Neuron (in vitro differentiated cells): ENCODE data around the gene ZNF132.
"Not testable (repeated sequence)": the region's sequence is repeated elsewhere in the genome, so short reads cannot be mapped to it uniquely, and the experiment has no call there.

Source experiments
- H2AFZ ChIP-seq: one replicate; pipeline ENCODE4 v1.6.1; 2013; ENCODE audit warnings: low read depth, mild to moderate bottlenecking, inconsistent platforms, low read length, moderate library complexity
- H3K27me3 ChIP-seq: one replicate; pipeline ENCODE4 v1.6.1; 2013; ENCODE audit warnings: low read length; ENCODE audit not compliant: insufficient read depth
- H3K36me3 ChIP-seq: one replicate; pipeline ENCODE4 v1.6.1; 2013; ENCODE audit warnings: low read length; ENCODE audit not compliant: insufficient read depth
- H3K4me1 ChIP-seq: one replicate; pipeline ENCODE4 v1.6.1; 2013; ENCODE audit warnings: low read length; ENCODE audit not compliant: insufficient read depth
- H3K4me3 ChIP-seq: 2 replicates; pipeline ENCODE4 v1.5.1; 2013; ENCODE audit warnings: mild to moderate bottlenecking, low read length, moderate library complexity
- H3K9me3 ChIP-seq: one replicate; pipeline ENCODE4 v1.6.1; 2013; ENCODE audit warnings: low read length

ZNF132 gene

GRCh38 chr19:58474997-58475713 lies 35.2 kb upstream of the ZNF132 start:
- Histone ChIP-seq H3K4me1 (peaks cover 16% of the 10 kb centered on the region), H3K36me3 (peaks cover 38% of the 10 kb centered on the region), H2AFZ (peak overlapping the region; percentile 82), H3K27me3 (no peaks in the 10 kb centered on the region), H3K9me3 (no peaks in the 10 kb centered on the region), H3K4me3 (peak overlapping the region; percentile 76)

DNA sequence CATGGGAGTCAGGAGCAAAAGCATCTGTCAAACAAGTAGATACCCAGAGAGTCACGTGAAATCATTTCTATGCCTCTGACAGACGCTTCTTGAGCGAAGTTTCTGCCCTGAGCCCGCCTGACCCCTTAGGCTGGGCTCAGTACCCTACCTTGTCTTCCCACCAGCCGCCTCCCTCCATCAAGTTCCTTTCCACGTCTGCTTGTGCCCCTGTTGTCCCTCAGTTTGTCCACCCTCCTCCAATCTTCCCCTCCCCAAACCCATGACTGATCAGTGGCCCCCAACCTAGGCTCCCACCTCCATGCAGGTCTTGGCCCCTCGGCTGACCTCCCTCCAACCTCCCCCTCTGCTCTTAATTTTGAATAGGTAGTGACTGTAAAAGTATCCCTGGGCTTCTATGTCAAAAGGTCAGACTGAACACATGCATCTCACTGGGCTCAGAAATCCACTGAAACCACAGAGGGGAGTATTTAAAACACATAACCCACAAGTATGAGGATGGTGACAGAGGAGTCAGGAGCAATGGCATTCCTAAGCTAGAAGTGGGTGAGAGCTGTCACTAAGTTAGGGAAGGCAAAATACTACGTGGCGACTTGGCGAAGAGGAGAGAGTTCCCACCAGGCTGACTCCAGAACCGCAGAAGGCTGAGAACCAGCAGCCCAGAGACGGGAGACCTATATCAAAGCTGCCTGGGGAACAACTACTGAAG lies 34.5 kb upstream of the ZNF132 start:
- no peaks in the 10 kb centered on the region for H3K9me3 ChIP-seq
- no peaks in the 10 kb centered on the region for H3K27me3 ChIP-seq
- no peak overlapping the region for H2AFZ ChIP-seq
- peaks cover 42% of the 10 kb centered on the region for H3K36me3 ChIP-seq
- H3K4me1 ChIP-seq, result peaks cover 16% of the 10 kb centered on the region
- no peak overlapping the region for H3K4me3 ChIP-seq

DNA sequence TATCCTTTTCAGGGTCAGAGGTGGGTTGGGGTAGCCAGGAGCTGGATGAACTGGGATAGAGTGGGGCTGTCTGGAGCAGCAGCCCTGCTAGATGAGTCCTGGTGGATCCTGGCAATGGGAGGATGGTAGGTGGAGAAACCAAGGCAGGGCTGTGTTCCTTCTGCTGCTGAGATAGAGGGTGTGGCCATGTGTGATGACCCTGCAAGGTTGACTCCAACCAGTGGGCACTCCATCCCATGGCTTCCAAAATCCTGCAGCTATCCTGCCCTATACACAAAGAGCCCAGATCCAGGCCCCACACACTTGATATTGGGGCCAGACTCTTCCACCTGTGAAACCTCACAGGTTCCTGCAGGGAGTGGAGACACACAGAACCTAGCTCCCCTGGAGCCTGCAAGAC lies 33.8 kb upstream of the ZNF132 start:
- Histone ChIP-seq H2AFZ (no peak overlapping the region), H3K9me3 (no peaks in the 10 kb centered on the region), H3K36me3 (peaks cover 39% of the 10 kb centered on the region)

GRCh38 chr19:58471736-58472135 lies 31.8 kb upstream of the ZNF132 start:
- no peak overlapping the region for H3K4me3 ChIP-seq
- H3K4me1 ChIP-seq, result peaks cover 20% of the 10 kb centered on the region
- H3K9me3 ChIP-seq, result no peaks in the 10 kb centered on the region

More for the DNA sequence above, 33.8 kb upstream of the ZNF132 start:
- Histone ChIP-seq H3K4me3 (no peak overlapping the region), H3K27me3 (no peaks in the 10 kb centered on the region), H3K4me1 (peaks cover 16% of the 10 kb centered on the region)

DNA sequence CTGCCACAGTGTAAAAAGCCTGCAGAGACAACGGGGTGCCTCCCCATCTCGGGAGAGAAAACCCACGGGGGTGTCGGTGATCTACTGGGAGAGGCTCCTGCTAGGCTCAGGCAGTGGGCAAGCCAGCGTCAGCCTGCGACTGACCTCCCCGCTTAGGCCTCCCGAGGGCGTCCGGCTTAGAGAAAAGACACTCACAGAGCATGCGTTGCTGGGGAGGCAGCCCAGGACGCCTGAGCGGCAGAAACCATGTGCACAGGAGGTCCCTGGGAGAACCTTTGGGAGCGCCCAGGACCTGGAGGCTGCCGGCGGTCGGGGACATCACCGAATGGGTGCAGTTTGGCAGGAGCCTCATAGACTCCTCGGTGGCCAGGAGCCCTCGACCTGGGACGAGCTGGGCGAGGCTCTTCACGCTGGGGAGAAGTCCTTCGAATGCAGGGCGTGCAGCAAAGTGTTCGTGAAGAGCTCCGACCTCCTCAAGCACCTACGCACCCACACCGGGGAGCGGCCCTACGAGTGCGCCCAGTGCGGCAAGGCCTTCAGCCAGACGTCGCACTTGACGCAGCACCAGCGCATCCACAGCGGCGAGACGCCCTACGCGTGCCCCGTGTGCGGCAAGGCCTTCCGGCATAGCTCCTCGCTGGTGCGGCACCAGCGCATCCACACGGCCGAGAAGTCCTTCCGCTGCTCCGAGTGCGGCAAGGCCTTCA lies 31.0 kb upstream of the ZNF132 start:
- not testable (repeated sequence) for H3K9me3 ChIP-seq, H3K4me3 ChIP-seq, H2AFZ ChIP-seq, H3K27me3 ChIP-seq
- peaks cover 33% of the 10 kb centered on the region for H3K36me3 ChIP-seq
- peaks cover 20% of the 10 kb centered on the region for H3K4me1 ChIP-seq

More at GRCh38 chr19:58471736-58472135, 31.8 kb upstream of the ZNF132 start:
- Histone ChIP-seq H3K36me3 (peaks cover 33% of the 10 kb centered on the region), H3K27me3 (no peaks in the 10 kb centered on the region), H2AFZ (no peak overlapping the region)

DNA sequence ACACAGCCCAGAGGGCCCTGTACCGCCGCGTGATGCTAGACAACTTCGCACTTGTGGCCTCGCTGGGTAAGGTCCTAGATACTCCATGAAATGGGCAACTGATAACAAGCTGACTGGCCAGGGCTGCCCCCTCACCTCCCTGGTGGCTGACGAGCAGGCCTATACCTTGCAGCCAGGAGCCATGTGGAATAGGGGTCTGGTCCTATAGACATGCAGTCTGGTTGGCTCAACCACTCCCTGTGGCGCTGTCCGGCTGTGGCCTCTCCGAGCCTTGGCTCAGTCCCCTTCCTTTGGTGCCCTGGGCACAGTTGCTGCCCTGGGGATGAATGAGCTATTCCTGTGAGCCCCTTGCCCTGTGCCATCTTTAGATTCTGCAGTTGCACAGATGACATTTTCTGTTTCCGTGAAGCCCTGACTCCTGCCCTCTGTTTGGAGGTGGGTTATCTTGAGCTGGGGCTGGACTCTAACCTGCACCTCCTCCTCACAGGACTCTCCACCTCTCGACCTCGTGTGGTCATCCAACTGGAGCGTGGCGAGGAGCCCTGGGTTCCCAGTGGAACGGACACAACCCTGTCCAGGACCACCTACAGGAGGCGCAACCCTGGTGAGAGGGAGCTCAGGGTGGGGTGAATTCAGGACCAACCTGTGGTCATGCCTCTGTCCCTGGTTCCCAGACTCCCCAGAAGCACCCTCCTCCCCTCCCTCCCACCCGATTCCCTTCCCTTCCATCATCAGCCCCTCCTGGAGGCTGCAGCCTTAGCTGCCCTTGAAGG lies 29.5 kb upstream of the ZNF132 start:
- Histone ChIP-seq H2AFZ (no peak overlapping the region), H3K27me3 (no peaks in the 10 kb centered on the region), H3K4me1 (peaks cover 11% of the 10 kb centered on the region), H3K9me3 (no peaks in the 10 kb centered on the region), H3K36me3 (peaks cover 33% of the 10 kb centered on the region), H3K4me3 (no peak overlapping the region)

DNA sequence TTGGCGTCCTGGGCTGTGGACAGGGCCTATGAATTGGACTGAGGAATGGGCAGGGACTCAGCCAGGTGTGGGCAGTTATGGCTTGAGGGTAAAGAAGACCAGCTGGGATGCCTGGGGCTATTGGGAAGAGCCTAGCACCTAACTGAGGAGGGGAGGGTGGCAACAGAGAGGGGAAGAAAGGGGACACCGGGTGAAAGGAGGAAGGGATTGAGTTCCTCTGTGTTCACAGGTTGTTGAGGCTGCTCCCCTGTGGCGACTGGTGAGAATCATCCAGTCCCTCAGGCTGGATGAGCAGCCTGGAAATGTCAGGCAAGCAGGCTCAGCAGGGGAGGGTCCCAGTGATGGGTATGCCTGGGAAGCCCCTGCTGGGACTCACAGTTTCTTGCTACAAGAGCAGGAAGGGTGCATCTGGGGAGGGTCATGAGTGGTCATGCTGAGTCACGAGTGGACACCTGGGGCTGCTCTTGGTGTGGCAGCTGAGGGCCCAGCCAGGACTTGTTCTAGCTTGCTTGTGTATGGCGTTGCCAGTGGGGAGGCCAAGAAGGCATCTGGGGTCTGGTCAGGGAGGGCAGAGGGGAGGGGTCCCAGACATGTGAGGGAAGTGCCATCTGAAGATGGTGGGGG lies 28.4 kb upstream of the ZNF132 start:
- Histone ChIP-seq H3K4me1 (peaks cover 11% of the 10 kb centered on the region), H3K4me3 (peak overlapping the region; percentile 21), H3K9me3 (no peaks in the 10 kb centered on the region), H3K36me3 (peaks cover 28% of the 10 kb centered on the region), H3K27me3 (no peaks in the 10 kb centered on the region), H2AFZ (no peak overlapping the region)

GRCh38 chr19:58466760-58467589 lies 27.0 kb upstream of the ZNF132 start, which contains the start of gene ZNF324:
Gene ZNF324, plus strand, starts transcription at chr19:58467080. Its CDS starts 2,106 bp downstream, at chr19:58469186.
- Histone ChIP-seq H2AFZ (peak within 1 kb of the TSS; percentile 79), H3K36me3 (peaks cover 15% of the 10 kb centered on the region), H3K27me3 (no peaks in the 10 kb centered on the region), H3K9me3 (no peaks in the 10 kb centered on the region), H3K4me3 (peak within 1 kb of the TSS; percentile 77), H3K4me1 (peaks cover 11% of the 10 kb centered on the region)

DNA sequence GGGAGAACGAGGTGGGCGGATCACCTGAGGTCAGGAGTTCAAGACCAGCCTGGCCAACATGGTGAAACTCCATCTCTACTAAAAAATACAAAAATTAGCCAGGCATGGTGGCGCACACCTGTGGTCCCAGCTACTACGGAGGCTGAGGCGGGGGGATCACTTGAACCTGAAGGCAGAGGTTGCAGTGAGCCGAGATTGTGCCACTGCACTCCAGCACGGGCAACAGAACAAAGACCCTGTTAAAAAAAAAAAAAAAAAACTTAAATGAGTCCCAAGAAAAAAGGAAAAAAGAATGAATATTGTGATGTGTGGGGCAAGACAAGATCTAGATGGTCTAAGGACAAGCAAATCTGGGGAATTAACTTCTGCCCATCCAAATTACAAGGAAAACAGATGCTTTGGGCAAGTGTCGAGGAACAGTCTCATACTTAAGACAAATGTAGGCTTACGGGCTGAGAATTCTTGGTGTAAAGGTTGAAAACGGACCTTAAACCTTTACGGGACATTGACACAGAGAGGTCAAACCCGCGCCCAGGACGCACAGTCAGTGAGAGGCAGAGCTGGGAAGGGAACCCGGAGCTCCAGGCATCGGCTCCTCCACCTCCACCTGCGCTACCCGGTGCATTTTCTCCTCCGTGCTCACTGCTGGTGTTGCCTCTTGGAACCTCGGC lies 26.3 kb upstream of the ZNF132 start:
- peaks cover 11% of the 10 kb centered on the region for H3K4me1 ChIP-seq

DNA sequence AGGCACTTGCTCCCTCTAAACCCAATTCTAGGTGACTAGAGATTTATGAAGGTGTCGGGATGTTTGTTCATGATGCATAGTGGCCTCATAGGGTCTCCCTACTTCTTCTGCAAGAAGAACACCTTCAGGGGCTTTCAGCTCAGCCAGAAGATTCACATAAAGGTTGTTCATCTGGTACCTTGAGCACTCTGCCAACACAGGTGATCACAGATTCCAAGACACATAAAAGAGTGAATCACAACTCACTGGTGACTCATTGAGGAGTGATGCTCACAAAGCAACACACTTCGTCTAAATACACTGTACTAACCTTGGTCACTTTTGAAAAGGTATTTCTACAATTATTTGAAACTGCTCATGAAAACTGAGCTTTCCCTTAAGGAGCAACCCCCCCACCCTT lies 20.1 kb upstream of the ZNF132 start:
- no peak overlapping the region for H2AFZ ChIP-seq
- H3K4me1 ChIP-seq, result no peaks in the 10 kb centered on the region
- no peaks in the 10 kb centered on the region for H3K27me3 ChIP-seq
- H3K36me3 ChIP-seq, result peaks cover 4% of the 10 kb centered on the region
- H3K9me3 ChIP-seq, result no peaks in the 10 kb centered on the region
- no peak overlapping the region for H3K4me3 ChIP-seq

More for the DNA sequence above, 26.3 kb upstream of the ZNF132 start:
- no peaks in the 10 kb centered on the region for H3K27me3 ChIP-seq
- peaks cover 13% of the 10 kb centered on the region for H3K36me3 ChIP-seq
- H3K4me3 ChIP-seq, result peak overlapping the region; percentile 77
- peak overlapping the region; percentile 79 for H2AFZ ChIP-seq
- no peaks in the 10 kb centered on the region for H3K9me3 ChIP-seq

- peaks cover 6% of the 10 kb centered on the region for H3K36me3 ChIP-seq
- no peaks in the 10 kb centered on the region for H3K27me3 ChIP-seq
These were observed 16.2 kb upstream of the ZNF132 start for GRCh38 chr19:58456111-58456510.

More at GRCh38 chr19:58456111-58456510, 16.2 kb upstream of the ZNF132 start:
- Histone ChIP-seq H3K9me3 (no peaks in the 10 kb centered on the region), H3K4me3 (no peak overlapping the region), H3K4me1 (peaks cover 3% of the 10 kb centered on the region), H2AFZ (no peak overlapping the region)
